Activated CD4-positive, CD25-positive, alpha-beta regulatory T cell treated with anti-CD3 and anti-CD28 coated beads, Interleukin-2, amount 50 U/mL, for 72 hours (primary cell): ENCODE data around the gene P2RY2.
"Not testable (repeated sequence)": the region's sequence is repeated elsewhere in the genome, so short reads cannot be mapped to it uniquely, and the experiment has no call there.

ENCODE experiments used
- DNase-seq: peaks from one replicate; pipeline ENCODE4 v3.0.0; 2021

The P2RY2 gene

DNA sequence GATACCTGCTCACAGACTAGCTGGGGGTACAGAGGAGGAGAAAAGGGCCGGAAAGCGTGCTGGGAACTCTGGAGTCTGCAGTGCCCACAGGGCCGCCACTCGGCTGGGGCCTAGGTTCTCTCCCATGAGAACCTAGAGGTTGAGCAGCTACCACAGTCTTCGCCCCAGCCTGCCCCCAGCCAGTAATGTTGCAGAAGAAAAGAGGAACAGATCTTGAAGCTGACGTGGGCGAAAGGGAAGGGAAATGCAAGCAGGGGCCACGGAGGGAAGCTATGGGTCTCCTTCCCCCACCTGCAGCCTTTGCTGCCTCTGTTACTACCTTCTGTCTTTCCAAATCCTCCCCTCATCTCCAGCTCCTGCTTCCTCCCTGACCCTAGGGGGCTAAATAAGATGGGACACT lies 28.8 kb upstream of the P2RY2 start:
- DNase-seq: no peak

GRCh38 chr11:73189723-73190556 lies 28.1 kb upstream of the P2RY2 start:
- no peak for DNase-seq

DNA sequence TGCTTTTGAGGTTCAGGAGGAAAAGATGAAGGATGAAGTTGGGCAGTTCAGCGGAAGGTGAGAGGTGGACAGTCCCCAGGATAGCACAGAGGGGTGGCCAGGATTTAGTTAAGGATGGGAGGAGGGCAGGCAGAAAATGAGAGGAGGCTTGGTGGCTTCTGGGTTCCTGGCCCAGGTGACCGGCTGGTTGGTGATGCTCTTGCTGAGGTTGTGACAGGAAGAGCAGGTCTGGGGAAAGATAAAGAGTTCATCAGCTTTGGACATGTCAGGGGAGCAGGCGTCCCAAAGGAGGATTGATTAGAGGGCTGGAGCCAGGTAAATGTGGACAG lies 27.6 kb upstream of the P2RY2 start:
- no peak for DNase-seq

DNA sequence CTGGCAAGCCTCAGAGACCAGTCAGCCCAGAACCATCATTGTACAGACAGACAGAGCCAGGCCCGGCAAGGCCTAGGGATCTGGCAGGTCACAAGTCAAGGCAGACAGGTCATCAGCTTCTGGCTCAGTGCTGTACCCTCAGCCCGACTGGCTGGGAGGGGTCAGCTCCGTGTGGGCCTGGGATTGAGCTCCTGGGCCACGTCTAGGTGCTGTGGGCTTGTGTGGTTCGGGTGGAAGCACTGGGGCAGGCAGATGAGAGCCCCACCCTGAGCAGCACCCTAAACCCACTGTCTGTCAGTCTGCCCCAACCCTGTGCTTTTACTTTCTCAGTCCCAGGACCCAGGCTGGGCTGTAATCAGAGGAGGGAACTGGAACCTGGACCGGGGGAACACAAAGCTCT lies 26.9 kb upstream of the P2RY2 start:
- DNase-seq: no peak

- DNase-seq: no peak
Measured at GRCh38 chr11:73192272-73192671, 25.8 kb upstream of the P2RY2 start.

DNA sequence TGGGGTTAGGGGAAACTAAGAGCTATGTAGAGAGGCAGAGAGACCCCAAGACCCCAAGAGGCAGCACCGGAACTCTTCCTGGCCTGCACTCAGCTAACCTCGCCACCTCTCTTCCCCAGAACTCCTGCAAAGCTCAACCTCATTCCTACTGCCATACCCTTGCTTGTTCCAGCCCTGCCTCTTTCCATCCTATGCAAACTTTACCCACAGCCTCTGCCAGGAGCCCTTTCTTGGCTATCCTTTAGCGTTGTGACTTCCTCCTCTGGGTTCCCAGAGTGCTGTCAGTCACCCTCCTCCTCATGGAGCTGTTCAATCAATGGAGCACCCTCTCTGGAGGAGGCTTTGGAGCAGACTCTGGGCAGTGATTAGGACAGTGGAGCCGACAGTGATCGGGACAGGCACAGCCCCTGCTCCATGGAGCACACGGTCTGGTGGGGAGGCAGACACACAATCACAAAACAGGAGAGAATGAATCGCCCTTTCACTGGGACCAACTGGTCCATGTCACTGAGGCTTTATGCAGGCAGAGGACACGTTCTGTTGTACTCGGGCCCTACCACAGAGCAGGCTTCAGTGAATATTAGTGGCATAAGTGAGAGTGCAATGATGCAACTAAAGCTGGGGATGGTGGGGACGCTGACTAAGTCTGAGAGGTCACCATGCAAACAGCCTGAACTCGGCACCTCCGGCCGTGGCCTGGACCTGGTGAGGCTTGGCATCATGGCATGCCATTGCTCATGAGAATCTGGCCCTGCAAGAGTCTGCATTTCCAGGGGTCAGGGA lies 24.6 kb upstream of the P2RY2 start:
- no peak for DNase-seq

- DNase-seq: no peak
Measured at GRCh38 chr11:73194034-73194507, 24.0 kb upstream of the P2RY2 start.

GRCh38 chr11:73194593-73194992 lies 23.5 kb upstream of the P2RY2 start:
- no peak for DNase-seq

- DNase-seq: no peak
Measured at GRCh38 chr11:73195191-73196007, 22.7 kb upstream of the P2RY2 start.

DNA sequence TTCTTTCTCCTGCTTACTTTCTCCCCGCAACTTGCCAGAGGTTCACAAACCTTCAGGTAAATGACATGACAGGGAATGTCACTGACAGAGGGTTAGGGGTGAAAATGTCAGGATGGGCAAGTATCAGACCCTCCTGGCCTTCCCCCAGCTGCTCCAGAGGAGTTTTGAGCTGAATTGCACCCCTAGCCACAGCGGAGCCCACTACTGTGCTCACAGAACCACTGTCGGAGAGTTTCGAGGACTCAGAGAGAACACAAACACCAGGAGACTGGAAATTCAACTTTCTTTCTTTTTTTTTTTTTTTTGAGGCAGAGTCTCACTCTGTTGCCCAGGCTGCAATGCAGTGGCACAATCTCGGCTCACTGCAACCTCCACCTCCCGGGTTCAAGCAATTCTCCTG lies 21.5 kb upstream of the P2RY2 start:
- DNase-seq: no peak

- no peak for DNase-seq
Measured at GRCh38 chr11:73197348-73197747, 20.7 kb upstream of the P2RY2 start.

- DNase-seq: not testable (repeated sequence)
Measured at GRCh38 chr11:73197787-73198186, 20.3 kb upstream of the P2RY2 start.

DNA sequence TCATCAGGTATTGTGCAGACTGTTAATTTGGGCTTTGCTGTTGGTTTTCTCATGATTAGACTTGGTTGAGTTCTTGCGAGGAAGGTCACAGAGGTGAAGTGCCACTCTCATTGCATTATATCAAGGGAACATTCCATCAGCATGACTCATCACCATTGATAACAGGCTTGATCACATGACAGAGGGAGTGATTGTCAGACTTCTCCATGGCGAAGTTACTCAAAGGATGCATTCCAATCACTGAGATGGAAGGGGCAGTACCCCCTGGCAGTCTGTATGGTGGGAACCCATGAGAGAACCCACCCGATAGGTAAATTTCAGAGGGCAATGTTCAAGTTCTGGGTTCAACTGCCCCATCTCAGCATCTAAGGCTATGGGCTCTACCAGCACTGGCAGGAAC lies 19.4 kb upstream of the P2RY2 start:
- no peak for DNase-seq

DNA sequence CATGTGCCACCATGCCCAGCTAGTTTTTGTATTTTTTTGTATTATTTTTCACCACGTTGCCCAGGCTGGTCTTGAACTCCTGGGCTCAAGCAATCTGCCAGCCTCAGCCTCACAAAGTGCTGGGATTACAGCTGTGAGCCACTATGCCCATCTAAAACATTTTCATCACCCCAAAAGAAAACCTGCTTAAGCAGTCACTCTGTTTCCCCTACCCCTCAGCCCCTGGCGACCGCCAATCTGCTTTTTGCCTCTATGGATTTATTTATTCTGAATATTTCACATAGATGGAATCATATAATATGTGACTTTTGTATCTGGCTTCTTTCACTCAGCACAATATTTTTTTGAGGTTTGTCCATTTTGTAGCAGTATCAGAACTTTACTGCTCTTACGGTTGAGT lies 18.6 kb upstream of the P2RY2 start:
- DNase-seq: no peak

DNA sequence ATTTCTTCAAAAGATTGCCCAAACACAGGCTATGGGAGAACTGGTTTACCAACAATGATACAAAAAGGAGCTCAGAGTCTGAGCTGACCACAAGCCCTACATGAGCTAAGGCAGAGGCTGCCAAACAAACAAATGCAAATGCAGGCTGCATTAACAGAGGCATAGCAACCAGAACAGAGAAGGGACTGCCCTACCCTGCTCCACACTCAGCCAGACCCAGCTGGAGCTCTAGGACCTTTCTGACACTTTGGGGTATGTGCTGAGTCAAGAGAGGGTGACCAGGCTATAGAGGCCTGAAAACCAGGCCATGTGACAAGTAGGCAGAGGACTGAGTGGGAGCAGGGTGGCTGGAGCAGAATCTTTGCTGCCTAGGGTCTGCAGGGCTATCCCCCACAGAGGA lies 17.8 kb upstream of the P2RY2 start:
- no peak for DNase-seq

- DNase-seq: no peak
Measured at GRCh38 chr11:73201249-73201648, 16.8 kb upstream of the P2RY2 start.

- no peak for DNase-seq
Measured at GRCh38 chr11:73201888-73202780, 15.9 kb upstream of the P2RY2 start.

DNA sequence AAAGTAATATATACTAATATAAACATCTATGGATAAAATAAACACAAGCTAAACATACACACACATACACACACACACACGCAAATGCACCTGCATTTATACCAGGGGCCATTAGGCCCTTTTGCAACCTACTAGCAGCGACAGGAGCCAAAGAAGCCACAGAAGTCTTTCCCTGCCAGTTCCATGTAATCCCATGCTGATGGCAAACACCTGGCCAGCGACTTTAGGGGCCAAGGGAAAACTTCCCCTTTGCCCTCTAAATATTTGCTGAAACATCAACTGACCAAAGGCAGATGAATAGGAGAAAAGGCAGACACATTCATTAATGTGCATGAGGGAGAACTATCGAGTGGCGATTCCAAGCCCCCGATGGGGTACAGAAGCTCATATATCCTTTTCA lies 14.8 kb upstream of the P2RY2 start:
- no peak for DNase-seq

DNA sequence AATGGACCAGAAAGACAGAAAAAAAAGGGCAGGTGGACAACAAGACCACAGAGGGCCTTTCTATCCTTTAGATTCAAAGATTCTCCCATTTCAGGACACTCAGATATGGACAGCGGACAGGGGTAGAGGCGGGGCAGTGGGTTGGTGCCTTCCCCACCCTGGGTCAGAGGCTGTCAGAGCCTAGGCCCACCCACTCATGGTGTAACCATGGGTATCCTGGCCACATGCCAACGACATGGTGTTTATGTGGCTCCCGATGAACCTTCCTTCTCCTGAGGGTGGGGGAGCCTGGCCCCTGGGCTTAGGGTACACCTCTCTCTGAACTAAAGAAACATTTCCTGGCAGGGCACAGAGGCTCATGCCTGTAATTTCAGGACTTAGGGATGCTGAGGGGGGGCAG lies 14.3 kb upstream of the P2RY2 start:
- no peak for DNase-seq

GRCh38 chr11:73204711-73205121 lies 13.4 kb upstream of the P2RY2 start:
- peak; percentile 20 for DNase-seq

DNA sequence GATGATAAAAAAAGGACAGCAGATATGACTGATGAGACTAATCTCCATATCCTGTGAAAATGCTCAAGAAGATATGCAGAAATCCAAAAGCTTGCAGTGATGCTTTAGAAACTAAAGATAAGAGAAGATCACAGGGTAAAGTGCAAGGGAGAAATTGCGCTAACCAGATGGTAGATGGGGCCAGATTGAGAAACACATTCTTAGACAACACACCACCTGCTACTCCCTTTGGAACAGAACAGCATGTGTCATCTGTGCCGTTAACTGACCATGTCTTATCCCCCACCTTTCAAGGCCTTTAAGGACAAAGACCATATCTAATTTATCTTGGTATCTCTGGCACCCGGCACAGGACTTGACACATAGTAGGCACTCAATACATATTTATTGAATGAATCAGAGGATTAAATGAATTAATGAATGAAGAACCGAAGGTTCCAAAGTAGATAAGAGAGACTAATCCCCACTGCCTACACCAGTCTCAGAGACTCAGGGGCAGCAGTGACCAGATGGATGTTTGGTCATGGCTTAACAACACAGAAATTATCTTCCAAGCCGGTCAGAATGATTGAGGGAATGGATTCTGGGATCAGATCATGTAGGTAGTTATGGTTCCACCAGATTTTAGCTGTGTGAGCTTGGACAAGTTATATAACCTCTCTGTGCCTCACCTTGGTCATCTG lies 12.3 kb upstream of the P2RY2 start:
- no peak for DNase-seq

DNA sequence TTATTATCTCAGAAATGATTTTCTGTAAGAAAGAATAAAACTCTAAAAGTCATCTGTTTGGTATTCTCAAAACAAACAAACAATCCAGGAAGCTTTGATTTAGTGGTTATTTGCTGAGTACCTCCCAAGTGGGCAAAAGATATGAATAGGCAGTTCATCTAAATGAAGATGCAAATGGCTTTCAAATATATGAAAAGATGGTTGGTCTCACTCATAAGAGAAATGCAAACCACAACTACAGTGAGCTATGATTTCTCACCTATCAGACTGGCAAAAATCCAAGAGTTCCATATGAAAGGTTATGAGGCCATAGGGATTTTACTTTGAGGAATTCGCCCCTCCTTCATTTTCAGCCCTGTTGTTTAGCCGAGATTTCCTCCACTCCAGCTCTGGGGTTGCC lies 11.3 kb upstream of the P2RY2 start:
- DNase-seq: no peak
